ENCODE results near the gene HOXD12.

GRCh38 chr2:176139661-176140512, 40.3 kb downstream of the HOXD12 start:
- TF ChIP-seq REST (IDR thresholded peaks at IDR 0.05; ENCODE audit: low read depth) (no peak), CTCF (IDR thresholded peaks at IDR 0.05 in 2 of 3, conservative IDR thresholded peaks at IDR 0.05 in 1 of 3; ENCODE audit: borderline replicate concordance in 1 of 3, insufficient read depth in 1 of 3, low read depth in 2 of 3, low read length in 2 of 3) (no peak), EZH2 (IDR thresholded peaks at IDR 0.05) (no peak), FOSL1 (IDR thresholded peaks at IDR 0.05; ENCODE audit: low read depth) (no peak), RAD21 (IDR thresholded peaks at IDR 0.05; ENCODE audit: low read depth) (no peak), POLR2AphosphoS5 (IDR thresholded peaks at IDR 0.05; ENCODE audit: low read depth, low read length) (no peak), ZNF274 (IDR thresholded peaks at IDR 0.05; ENCODE audit: low read depth, low read length) (no peak), YY1 (IDR thresholded peaks at IDR 0.05; ENCODE audit: extremely low read depth, insufficient replicate concordance, low read depth, low read length) (no peak)

Measured in HCT116 (cell line).